GM21717 (cell line): ENCODE data around the gene FARSA.
A peak's percentile ranks its signal among the peaks of the same experiment; 100 is the strongest.
"Not testable (repeated sequence)": the region's sequence is repeated elsewhere in the genome, so short reads cannot be mapped to it uniquely, and the experiment has no call there.

Experiments used
- ATAC-seq: cut with Tn5 transposase; IDR thresholded peaks from one replicate; pipeline ENCODE4 v1.9.1; 2021; ENCODE audit warnings: mild to moderate bottlenecking, moderate library complexity; ENCODE audit not compliant: unreplicated experiment

FARSA gene

GRCh38 chr19:12891553-12892021, 41.9 kb downstream of the FARSA start:
- no peak for ATAC-seq

DNA sequence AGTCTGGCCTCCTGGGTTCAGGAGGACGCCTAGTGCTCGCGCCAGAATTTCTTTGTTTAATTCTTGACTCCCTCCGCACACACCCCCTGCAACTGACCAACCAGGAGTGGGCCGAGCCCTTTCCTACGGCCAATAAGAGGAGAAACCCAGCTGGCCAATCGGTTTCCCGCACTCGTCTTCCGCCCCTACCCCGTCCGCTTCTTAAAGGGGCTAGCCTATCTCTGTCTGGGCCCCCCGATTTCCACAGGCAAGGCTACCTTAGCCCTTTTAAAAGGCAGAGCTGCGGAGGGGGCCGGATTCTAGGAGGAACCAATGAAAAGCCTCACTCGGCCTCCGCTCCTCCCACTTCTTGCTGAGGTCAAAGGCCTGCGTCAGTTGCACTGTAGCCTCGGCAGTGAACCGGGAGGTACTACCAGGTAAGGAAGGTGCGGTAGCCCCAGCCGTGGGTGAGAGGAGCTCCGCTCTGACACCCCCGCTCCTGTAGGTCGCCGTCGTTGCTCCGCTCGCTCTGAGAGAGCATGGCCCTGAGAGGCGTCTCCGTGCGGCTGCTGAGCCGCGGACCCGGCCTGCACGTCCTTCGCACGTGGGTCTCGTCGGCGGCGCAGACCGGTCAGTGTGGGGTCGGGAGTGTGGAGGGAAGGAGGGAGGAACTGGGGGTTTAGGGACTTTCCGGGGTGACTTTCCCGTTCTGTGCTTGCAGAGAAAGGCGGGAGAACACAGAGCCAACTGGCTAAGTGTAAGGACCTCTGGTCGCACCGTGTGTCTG, 42.5 kb downstream of the FARSA start, which contains the start of gene GCDH:
Gene GCDH, plus strand, starts transcription at position 374 of the 766 bp plus-strand sequence. Its CDS starts 145 bp downstream, at position 519.
- ATAC-seq, result peak; percentile 85

DNA sequence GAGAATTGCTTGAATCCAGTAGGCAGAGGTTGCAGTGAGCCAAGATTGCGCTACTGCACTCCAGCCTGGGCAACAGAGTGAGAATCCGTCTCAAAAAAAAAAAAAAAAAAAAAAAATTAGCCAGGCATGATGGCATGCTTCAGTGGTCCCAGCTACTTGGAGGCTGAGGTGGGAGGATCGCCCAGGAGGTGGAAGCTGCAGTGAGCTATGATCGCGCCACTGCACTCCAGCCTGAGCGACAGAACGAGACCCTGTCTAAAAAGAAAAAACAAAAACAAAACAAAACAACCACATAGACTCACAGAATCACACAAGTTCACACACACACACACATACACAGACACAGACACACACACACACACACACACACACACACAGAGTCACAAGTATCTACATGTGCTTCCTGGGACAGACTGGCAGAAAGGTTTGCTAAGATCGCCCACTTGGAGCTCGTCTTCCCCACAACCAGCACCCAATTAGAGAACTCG, 43.2 kb downstream of the FARSA start:
- ATAC-seq, result not testable (repeated sequence)

- no peak for ATAC-seq
Measured at GRCh38 chr19:12888006-12888603, 45.4 kb downstream of the FARSA start.

DNA sequence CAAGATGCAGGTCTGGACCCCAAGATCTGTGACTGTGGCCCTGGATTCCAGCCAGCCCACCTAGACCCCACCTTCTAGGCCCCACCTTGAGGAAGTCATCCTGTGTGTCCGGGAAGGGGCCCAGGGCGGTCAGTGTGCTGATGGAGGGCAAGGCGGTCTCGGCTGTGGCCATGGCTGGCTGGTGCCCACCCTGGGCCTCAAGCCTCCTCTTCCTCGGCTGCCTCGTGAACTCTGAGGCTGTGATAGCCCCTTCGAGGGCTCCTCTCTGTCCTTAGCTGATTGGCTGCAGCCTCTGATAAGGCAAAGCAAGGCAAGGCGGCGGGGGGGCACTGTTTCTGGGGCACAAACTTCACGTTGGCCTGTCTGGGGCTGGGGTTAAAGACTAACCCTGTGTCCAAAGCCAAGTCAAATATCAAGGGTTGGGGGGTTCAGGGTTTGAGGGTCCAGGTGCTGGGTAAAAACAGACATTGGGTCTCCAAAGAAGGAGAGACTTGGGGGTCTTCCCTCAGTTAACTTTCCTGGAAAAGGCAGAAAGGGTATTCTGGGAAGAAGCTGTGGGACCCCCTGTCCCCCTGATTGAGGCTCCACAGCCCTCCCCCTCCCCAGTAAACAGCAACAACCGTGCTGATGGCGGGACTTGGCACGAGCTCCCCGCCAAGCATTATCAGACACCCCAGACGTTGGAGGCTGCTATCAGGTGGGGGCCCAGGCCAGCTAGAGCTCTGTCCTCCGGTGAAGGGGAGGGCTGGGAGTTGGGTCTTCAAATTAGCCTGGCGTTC, 46.4 kb downstream of the FARSA start, which contains the start of gene KLF1:
Gene KLF1, minus strand, starts transcription at position 233 of the 779 bp plus-strand sequence. Its CDS starts 61 bp downstream, at position 172.
- no peak for ATAC-seq

- ATAC-seq, result no peak
Measured at GRCh38 chr19:12886651-12886968, 46.9 kb downstream of the FARSA start.

DNA sequence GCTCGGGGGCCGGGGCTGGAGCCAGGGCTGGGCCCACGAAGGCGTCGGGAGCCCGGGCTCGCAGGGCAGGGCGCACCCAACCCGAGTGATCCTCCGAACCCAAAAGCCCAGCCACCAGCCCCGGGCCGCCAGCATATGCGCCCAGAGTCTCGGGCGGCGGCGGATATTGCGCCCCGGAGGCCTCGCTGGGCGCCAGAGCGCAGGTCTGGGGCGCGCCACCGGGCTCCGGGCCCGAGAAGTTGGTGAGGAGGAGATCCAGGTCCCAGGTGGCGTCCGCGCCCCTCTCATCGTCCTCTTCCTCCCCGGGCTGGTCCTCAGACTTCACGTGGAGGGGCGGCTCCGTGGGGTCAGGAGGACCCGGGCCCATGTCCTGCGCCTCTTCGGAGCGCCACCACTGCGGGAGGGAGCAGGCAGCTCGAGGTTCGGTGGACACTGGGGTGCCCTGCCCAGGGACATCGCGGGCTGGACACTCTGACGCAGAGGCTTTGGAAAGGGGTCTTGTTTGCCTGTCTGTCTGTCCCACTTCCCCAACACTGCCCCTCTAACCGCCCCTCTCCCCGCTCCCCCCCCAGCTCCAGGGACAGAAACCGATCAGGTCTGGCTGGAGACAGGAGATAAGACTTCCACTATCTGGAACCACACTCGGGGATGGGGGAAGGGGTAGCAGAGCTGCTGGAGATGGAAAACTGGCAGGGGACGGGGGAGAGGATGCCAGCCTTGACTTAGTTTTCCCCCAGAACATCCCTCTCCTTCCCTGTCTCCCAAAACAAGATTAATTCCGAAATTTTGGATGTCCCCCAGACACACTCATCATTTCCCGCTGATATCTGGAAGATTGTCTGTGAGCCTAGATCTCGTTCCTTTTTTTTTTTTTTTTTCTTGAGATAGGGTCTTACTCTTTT, 47.5 kb downstream of the FARSA start:
- ATAC-seq, result no peak

DNA sequence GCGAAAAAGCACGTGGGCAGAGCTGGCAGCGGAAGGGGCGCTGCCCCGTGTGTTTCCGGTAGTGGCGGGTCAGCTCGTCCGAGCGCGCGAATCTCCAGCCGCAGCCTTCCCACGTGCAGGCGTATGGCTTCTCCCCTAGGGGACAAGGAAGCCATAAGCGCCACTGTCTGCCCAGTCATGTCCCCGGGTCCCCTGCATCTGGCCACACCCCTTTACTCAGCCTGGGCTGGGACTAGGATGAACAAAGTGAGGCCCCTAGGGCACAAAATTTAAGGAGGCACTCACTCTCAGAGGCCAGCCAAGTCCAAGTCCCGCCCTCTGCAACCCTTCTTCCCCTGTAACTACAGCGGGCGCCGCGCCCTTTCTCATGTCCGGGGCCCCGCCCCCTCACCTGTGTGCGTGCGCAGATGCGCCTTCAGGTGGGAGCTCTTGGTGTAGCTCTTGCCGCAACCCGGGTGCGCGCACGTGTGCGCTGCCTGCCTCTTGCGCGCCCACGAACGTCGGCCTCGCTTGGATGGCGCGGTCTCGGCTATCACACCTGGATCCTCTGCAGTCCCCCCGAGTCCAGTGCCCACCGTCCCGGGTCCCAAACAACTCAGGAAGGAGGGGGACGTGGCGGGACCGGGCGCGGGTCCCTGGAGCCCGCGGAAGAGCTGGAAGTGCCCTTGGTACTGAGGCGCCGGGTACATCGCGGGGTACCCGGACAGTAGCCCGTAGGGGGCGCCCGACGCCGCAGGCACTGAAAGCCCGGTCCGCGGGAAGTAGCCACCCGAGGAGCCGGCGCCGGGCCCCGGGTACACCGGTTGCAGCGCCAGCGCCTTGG, 48.4 kb downstream of the FARSA start:
- ATAC-seq, result no peak

- no peak for ATAC-seq
Measured at GRCh38 chr19:12884627-12884925, 48.9 kb downstream of the FARSA start.

DNA sequence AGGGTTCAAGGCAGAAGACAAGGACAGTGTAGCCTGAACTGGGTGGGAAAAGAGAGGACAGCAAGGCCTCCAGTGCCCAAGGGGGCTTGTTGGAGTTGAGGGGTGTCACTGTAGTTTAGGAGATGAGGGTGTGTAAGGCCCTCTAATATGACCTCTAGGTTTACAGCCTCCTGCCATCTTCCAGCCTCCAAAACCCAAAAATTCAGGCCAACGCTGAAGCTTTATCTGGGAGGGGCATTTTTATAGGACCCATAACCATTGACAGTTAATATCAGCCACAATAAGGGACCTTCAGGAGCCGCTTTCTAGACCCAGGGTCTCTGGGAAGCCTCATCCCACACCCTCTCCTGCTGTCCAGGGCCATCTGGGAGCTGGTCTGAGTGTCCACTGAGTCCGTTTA, 49.3 kb downstream of the FARSA start:
- no peak for ATAC-seq

DNA sequence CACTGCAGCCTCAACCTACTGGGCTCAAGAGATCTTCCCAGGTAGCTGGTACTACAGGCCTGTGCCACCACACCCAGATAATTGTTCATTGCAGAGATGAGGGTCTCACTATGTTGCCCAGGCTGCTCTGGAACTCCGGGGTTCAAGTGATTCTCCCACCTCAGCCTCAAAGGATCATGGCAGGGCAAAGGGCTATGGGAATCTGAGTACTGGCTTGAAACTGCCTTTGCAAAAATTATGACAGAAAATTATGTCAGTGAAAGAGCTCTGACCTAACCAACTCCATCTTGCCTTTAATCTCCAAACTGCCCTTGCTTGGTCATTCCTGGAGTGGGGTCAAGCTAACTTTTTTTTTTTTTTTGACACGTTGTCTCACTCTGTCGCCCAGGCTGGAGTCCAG, 50.9 kb downstream of the FARSA start:
- no peak for ATAC-seq

GRCh38 chr19:12881172-12881808, 52.2 kb downstream of the FARSA start, which contains the start of gene DNASE2:
DNASE2 (minus strand) TSS chr19:12881449; CDS start chr19:12881375, 74 bp downstream.
- ATAC-seq, result peak; percentile 80

DNA sequence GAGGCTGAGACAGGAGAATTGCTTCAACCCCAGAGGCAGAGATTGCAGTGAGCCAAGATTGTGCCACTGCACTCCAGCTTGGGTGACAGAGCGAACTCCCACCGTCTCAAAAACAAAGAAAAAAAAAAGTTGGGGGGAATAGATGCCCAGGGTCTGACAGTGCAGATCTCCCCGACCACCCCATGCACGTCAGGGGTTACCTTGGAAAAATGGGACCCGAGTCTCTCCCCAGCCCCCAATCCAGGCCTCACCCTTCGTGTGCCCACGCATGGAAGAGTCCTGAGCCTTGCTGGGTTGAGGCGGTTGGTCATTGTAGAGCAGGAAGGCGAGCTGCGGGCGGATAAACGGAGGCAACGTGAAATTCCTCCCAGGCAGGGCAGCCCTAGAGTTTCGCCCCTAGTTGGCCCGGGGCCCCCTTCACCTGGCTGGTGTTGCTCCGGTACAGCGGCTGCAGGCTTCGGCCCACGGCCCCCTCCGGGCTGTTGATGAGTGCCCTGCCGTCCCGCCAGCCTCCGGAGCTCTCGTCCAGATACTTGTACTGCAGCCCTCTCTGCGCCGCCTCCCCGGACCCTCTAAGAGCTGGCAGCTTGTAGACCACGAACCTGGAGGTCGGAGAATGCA, 52.9 kb downstream of the FARSA start:
- ATAC-seq, result no peak

GRCh38 chr19:12875086-12875485, 58.4 kb downstream of the FARSA start:
- ATAC-seq, result no peak

GRCh38 chr19:12873891-12874745, 59.4 kb downstream of the FARSA start:
- ATAC-seq, result no peak

GRCh38 chr19:12872941-12873890, 60.3 kb downstream of the FARSA start:
- ATAC-seq, result no peak
